MV-4-11 (cell line): ENCODE results near the gene DNAJA4.
"Not testable (repeated sequence)": the region's sequence is repeated elsewhere in the genome, so short reads cannot be mapped to it uniquely, and the experiment has no call there.

Source experiments
- DNase-seq: peaks from one replicate; lab custom pipeline; 2025; lab: John Stamatoyannopoulos, UW

DNAJA4 gene

GRCh38 chr15:78244101-78244500, 20.3 kb upstream of the DNAJA4 start:
- no peak for DNase-seq

- DNase-seq: peak; percentile 21
These were observed 19.5 kb upstream of the DNAJA4 start for GRCh38 chr15:78244893-78245292.

GRCh38 chr15:78245392-78245791, 19.0 kb upstream of the DNAJA4 start:
- not testable (repeated sequence) for DNase-seq

GRCh38 chr15:78245976-78246620, 18.3 kb upstream of the DNAJA4 start:
- DNase-seq: not testable (repeated sequence)

GRCh38 chr15:78247911-78248310, 16.5 kb upstream of the DNAJA4 start:
- DNase-seq: no peak

GRCh38 chr15:78249131-78249530, 15.2 kb upstream of the DNAJA4 start:
- DNase-seq: no peak

GRCh38 chr15:78251136-78251535, 13.2 kb upstream of the DNAJA4 start:
- DNase-seq: no peak

GRCh38 chr15:78255421-78256043, 8.8 kb upstream of the DNAJA4 start:
- no peak for DNase-seq

- no peak for DNase-seq
These were observed 8.3 kb upstream of the DNAJA4 start for GRCh38 chr15:78256044-78256437.

- no peak for DNase-seq
These were observed 6.7 kb upstream of the DNAJA4 start for GRCh38 chr15:78257681-78258080.

GRCh38 chr15:78259232-78259631, 5.1 kb upstream of the DNAJA4 start:
- no peak for DNase-seq

- DNase-seq: no peak
These were observed 3.9 kb upstream of the DNAJA4 start for GRCh38 chr15:78260489-78260888.

GRCh38 chr15:78261062-78261461, 3.3 kb upstream of the DNAJA4 start:
- DNase-seq: no peak

GRCh38 chr15:78263351-78263781, 996 bp upstream of the DNAJA4 start:
- DNase-seq: no peak

- no peak for DNase-seq
These were observed 457 bp upstream of the DNAJA4 start for GRCh38 chr15:78263907-78264303.

GRCh38 chr15:78265137-78265460, 737 bp downstream of the DNAJA4 start:
- DNase-seq: no peak

- peak; percentile 59 for DNase-seq
These were observed 1.4 kb downstream of the DNAJA4 start for GRCh38 chr15:78265752-78266224.

GRCh38 chr15:78266229-78266628, 1.9 kb downstream of the DNAJA4 start:
- DNase-seq: no peak

- no peak for DNase-seq
These were observed 2.4 kb downstream of the DNAJA4 start for GRCh38 chr15:78266806-78267205.

- no peak for DNase-seq
These were observed 8.0 kb downstream of the DNAJA4 start for GRCh38 chr15:78272316-78272715.

GRCh38 chr15:78272776-78273175, 8.4 kb downstream of the DNAJA4 start:
- no peak for DNase-seq

GRCh38 chr15:78274994-78275393, 10.6 kb downstream of the DNAJA4 start:
- no peak for DNase-seq

GRCh38 chr15:78276064-78276943, 11.9 kb downstream of the DNAJA4 start:
- DNase-seq: no peak
